HuH-7.5 (cell line): ENCODE results near the gene RFTN1.

ENCODE experiments used
- DNase-seq: peaks from one replicate; pipeline ENCODE4 v3.0.0; 2011; ENCODE audit warnings: low spot score

RFTN1 gene

GRCh38 chr3:16279010-16279801 is 234.3 kb downstream of the RFTN1 start:
- DNase-seq = no peak

- DNase-seq = no peak
Measured at GRCh38 chr3:16277471-16277870, 236.0 kb downstream of the RFTN1 start.

GRCh38 chr3:16273867-16274266 is 239.6 kb downstream of the RFTN1 start:
- DNase-seq = no peak

GRCh38 chr3:16272588-16272987 is 240.9 kb downstream of the RFTN1 start:
- no peak for DNase-seq

GRCh38 chr3:16270855-16271254 is 242.6 kb downstream of the RFTN1 start:
- no peak for DNase-seq

- DNase-seq = no peak
Measured at GRCh38 chr3:16266714-16267113, 246.8 kb downstream of the RFTN1 start.
